HG03432 (cell line): ENCODE results near the gene TRDN.

ENCODE experiments used
- ATAC-seq: cut with Tn5 transposase; IDR thresholded peaks from one replicate; pipeline ENCODE4 v1.9.1; 2021; ENCODE audit warnings: mild to moderate bottlenecking, moderate library complexity; ENCODE audit not compliant: unreplicated experiment

The TRDN gene

DNA sequence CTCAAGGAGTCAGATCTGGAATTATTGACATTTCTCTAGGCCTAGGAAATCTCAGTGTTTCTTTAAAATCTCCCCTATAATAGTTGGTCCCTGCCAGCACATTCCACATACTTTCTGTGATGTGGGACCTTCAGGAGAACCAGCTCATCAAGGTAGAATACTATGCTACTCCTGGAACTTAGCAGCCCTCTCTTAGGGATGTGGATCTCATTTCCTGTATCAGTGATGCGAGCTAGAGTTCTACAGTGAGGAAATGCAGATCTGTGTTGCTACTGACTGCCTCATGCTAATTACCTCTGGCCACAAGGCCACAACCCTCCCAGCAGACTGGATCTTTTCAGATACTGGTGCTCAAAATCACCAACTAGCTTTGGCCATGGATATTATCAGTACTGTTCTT, 446.9 kb downstream of the TRDN start:
- no peak for ATAC-seq

DNA sequence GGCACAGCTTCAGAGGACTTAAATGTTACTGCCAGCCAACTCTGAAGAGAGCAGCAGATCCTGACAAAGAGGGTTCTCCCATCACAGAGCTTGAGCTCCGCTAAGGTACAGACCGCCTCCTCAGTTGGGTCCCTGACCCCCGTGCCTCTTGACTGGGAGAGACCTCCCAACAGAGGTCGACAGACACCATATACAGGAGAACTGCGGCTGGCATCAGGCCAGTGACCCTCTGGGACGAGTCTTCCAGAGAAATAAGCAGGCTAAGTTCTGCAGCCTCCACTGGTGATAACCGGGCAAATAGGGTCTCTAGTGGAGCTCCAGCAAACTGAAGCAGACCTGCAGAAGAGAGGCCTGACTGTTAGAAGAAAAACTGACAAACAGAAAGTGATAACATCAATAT, 453.8 kb downstream of the TRDN start:
- ATAC-seq: no peak

DNA sequence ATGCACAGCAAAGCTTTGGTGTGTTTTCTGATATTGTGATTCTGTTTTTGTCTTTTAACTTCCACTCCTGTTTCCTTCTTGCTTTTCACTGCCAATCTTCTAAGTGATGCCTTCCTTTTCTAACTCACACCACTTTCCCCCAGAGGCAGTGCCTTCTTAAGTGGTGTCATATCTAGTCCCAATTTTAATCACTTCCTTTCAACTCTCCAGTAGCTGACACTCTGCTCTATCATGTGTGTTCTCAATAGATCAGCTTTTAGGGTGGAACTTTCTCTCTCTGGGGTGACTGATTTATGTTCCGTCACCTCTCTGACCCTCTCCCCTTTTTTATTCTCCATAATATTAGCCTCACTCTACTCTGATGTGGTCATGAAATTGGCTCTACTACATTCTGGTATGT, 460.0 kb downstream of the TRDN start:
- ATAC-seq: no peak

DNA sequence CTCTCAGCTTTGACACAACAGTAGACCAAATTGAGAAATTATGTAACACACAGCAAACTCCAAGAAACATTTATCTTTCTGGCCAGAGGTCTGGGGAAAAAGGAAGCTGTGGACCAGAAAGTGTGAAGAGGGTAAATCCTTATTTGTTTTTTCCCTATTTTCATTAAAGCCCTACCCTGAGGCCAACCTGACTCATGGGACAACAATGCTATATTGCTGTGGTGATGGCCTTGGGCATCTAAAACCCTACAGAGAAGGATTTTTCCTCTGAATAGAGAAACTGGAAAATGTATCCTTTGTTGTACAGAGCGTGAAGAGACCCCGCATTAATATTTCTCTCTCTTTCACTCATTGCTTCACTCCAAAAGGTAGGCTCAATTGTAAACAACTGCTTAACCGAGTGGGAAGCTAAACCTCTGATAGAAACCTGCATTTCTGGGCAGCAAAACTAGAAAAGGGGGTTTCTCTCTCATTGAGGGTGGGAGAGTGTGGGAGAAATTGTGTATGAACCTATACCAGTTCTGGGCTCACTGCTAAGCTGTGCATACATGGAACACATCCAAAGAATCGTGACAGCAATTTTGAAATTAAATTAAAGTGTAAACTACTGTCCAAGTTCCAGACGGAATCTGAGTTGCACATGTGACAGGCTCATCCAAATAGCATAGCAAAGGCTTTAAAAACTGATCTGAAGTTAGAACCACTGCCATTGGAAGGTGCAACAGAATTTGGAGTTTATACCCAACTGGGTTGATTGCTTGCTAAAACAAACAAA, 465.2 kb downstream of the TRDN start:
- ATAC-seq: no peak

DNA sequence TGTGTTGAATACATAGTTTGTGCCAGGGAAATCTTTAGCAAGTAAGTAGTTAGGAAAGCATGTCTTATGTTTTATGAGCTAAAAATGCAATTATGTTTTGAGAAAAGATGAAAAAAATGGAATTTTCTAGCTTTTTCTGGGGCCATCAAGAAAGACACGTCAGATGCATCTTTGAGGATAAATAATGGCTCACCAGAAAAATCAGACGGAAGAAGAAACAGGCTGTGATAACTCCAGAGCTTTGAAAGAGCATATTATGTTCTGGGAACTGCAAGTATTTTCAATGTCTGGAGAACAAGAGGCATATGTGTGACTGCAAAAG, 467.0 kb downstream of the TRDN start:
- ATAC-seq: no peak

DNA sequence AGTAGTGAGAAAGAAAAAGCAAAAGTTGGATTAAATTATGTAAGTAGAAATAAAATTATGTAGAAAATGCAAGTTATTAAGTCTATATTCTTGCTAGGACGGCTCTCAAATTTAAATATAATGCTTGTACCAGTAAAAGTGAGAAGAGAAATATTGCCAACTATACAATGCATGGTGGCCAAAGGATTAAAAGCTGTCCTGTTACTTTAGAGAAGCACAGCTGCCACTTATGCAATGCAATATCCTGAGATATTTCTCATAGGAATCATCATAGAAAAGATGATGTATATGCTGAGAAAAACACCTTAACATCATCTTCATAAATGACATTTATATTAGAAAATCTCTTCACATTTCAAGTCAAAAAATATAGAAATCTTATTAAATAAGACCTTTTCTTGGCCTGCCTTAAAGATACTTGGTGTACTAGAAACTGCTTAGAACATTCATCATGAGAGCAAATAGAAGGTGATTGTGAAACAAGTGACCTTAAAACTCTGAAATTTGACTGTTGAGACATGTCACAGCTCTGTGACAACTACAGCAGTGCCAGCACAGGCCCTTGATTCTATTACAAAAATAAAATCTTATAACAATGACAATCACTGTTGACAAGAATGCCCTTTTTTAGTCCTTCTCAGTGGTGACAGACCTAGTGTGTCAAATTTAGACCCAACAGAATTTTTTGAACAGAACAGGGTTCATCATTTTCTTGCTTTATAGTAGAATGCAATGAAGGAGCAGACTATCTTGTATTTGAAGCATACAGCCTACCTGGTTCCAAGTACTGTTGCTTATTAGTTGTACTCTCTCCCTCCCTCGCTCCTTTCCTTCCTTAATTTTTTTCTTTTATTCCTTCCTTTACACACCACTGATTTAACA, 467.6 kb downstream of the TRDN start:
- ATAC-seq: no peak

DNA sequence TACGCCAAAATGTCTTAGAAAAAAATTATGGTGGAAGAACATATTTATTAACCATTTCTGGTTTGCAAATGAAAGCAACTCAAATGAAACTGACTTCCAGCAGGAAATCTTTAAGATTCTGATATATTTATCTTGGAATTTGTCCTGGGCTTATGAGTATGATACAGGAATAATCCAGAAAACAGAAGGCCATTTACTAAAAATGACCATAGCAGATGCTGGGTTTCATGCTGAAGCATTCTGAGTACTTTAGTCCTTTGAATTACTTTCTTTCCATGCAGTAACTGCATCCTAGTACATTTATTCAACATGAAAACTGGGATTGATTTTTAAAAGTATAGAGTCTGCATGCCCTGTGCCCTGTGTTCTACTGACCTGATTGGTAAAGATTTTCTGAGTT, 468.3 kb downstream of the TRDN start:
- no peak for ATAC-seq
